ENCODE results near the gene PEX13.

- TF ChIP-seq CTCF (optimal IDR thresholded peaks at IDR 0.05 in 1 of 3, IDR thresholded peaks at IDR 0.05 in 1 of 3, conservative IDR thresholded peaks at IDR 0.05 in 1 of 3; ENCODE audit: extremely low read depth in 1 of 3, insufficient read depth in 2 of 3, low read length in 3 of 3) = no peak
- TF ChIP-seq EZH2 (IDR thresholded peaks at IDR 0.05; ENCODE audit: low read length) = no peak
These were observed 68.4 kb downstream of the PEX13 start for GRCh38 chr2:61085883-61086282.

Data from keratinocyte (primary cell).